Measurements from ENCODE around the gene GALNT13. TPM values are rescaled to one million over a fixed set of nuclear protein-coding genes. Genes with fewer than 3 reads are reported as not detected.

The GALNT13 gene
- polyA plus RNA-seq, 3 donors = not detected

- Histone ChIP-seq H2AFZ (ENCODE audit: insufficient read depth, low read depth, low read length, poor library complexity, severe bottlenecking) (no peak overlapping the region), H3K9me3 (replicated peaks in 1 of 2; ENCODE audit: control insufficient read depth in 1 of 2, insufficient read depth in 1 of 2, low read length in 2 of 2) (peaks cover 5 to 15% of the 10 kb centered on the region in 2 donors), H3K4me3 (replicated peaks in 1 of 3; ENCODE audit: low read depth in 2 of 3, low read length in 3 of 3) (no peak overlapping the region), H3K4me1 (ENCODE audit: control insufficient read depth in 1 of 2, insufficient read depth in 2 of 2, low read length in 2 of 2) (no peaks in the 10 kb centered on the region), H3K27ac (ENCODE audit: low read depth in 1 of 2, low read length in 2 of 2) (no peak overlapping the region), H3K36me3 (replicated peaks in 1 of 2; ENCODE audit: control insufficient read depth in 1 of 2, insufficient read depth in 2 of 2, low read length in 2 of 2) (no peaks in the 10 kb centered on the region), H3K79me2 (ENCODE audit: insufficient read depth, low read length) (no peaks in the 10 kb centered on the region), H3K4me2 (replicated peaks; ENCODE audit: extremely low read depth, low read length, poor library complexity, severe bottlenecking) (no peak overlapping the region), H4K20me1 (ENCODE audit: insufficient read depth, low read length) (no peaks in the 10 kb centered on the region), H3K9ac (ENCODE audit: insufficient read depth, low read length, poor library complexity, severe bottlenecking) (no peak overlapping the region), H3K27me3 (ENCODE audit: control insufficient read depth in 2 of 2, insufficient read depth in 2 of 2, low read length in 2 of 2) (no peaks in the 10 kb centered on the region)
- no peaks in the 10 kb centered on the region for H3K27me3 Mint-ChIP-seq (ENCODE audit: low read depth in 3 of 3)
- no peaks in the 10 kb centered on the region for H3K4me1 Mint-ChIP-seq
- no peak overlapping the region for H3K4me3 Mint-ChIP-seq
- intact Hi-C loops (cut with micrococcal nuclease) = no loop called here
- TF ChIP-seq, protein P1, sequence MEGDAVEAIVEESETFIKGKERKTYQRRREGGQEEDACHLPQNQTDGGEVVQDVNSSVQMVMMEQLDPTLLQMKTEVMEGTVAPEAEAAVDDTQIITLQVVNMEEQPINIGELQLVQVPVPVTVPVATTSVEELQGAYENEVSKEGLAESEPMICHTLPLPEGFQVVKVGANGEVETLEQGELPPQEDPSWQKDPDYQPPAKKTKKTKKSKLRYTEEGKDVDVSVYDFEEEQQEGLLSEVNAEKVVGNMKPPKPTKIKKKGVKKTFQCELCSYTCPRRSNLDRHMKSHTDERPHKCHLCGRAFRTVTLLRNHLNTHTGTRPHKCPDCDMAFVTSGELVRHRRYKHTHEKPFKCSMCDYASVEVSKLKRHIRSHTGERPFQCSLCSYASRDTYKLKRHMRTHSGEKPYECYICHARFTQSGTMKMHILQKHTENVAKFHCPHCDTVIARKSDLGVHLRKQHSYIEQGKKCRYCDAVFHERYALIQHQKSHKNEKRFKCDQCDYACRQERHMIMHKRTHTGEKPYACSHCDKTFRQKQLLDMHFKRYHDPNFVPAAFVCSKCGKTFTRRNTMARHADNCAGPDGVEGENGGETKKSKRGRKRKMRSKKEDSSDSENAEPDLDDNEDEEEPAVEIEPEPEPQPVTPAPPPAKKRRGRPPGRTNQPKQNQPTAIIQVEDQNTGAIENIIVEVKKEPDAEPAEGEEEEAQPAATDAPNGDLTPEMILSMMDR (IDR thresholded peaks at IDR 0.05) = no peak
- DNase-seq = no peak
- H3K9me3 Mint-ChIP-seq = peaks cover 0 to 9% (median 2%) of the 10 kb centered on the region in 7 donors
- H3K27ac Mint-ChIP-seq = no peak overlapping the region
- H3K36me3 Mint-ChIP-seq = no peaks in the 10 kb centered on the region
- WGBS (ENCODE audit: insufficient coverage) = no CpG with 5 or more reads among the region's 3 CpGs
Measured at GRCh38 chr2:154029504-154029903, 157.8 kb downstream of the GALNT13 start.

GRCh38 chr2:154032220-154032619, 160.5 kb downstream of the GALNT13 start:
- Histone ChIP-seq H3K9ac (ENCODE audit: insufficient read depth, low read length, poor library complexity, severe bottlenecking) (no peak overlapping the region), H3K27ac (ENCODE audit: low read depth in 1 of 2, low read length in 2 of 2) (no peak overlapping the region), H3K4me3 (replicated peaks in 1 of 3; ENCODE audit: low read depth in 2 of 3, low read length in 3 of 3) (no peak overlapping the region), H3K36me3 (replicated peaks in 1 of 2; ENCODE audit: control insufficient read depth in 1 of 2, insufficient read depth in 2 of 2, low read length in 2 of 2) (no peaks in the 10 kb centered on the region), H3K4me1 (ENCODE audit: control insufficient read depth in 1 of 2, insufficient read depth in 2 of 2, low read length in 2 of 2) (no peaks in the 10 kb centered on the region), H3K27me3 (ENCODE audit: control insufficient read depth in 2 of 2, insufficient read depth in 2 of 2, low read length in 2 of 2) (no peaks in the 10 kb centered on the region), H4K20me1 (ENCODE audit: insufficient read depth, low read length) (no peaks in the 10 kb centered on the region), H2AFZ (ENCODE audit: insufficient read depth, low read depth, low read length, poor library complexity, severe bottlenecking) (no peak overlapping the region), H3K4me2 (replicated peaks; ENCODE audit: extremely low read depth, low read length, poor library complexity, severe bottlenecking) (no peak overlapping the region), H3K79me2 (ENCODE audit: insufficient read depth, low read length) (no peaks in the 10 kb centered on the region), H3K9me3 (replicated peaks in 1 of 2; ENCODE audit: control insufficient read depth in 1 of 2, insufficient read depth in 1 of 2, low read length in 2 of 2) (no peaks in the 10 kb centered on the region)
- Mint-ChIP-seq H3K4me1 (no peaks in the 10 kb centered on the region), H3K9me3 (peaks cover 0 to 4% (median 0%) of the 10 kb centered on the region in 7 donors), H3K4me3 (no peak overlapping the region), H3K36me3 (no peaks in the 10 kb centered on the region), H3K27ac (no peak overlapping the region), H3K27me3 (ENCODE audit: low read depth in 3 of 3) (no peaks in the 10 kb centered on the region)
- WGBS (ENCODE audit: insufficient coverage) = no CpG with 5 or more reads among the region's 3 CpGs
- TF ChIP-seq, protein P1 (IDR thresholded peaks at IDR 0.05) = no peak
- intact Hi-C loops (cut with micrococcal nuclease) = no loop called here
- DNase-seq = no peak

Measured in CD14-positive monocyte (primary cell).